PC-3 (cell line): ENCODE results near the gene NPTX1. TPM values are rescaled to one million over a fixed set of nuclear protein-coding genes. Genes with fewer than 3 reads are reported as not detected.
A peak's percentile ranks its signal among the peaks of the same experiment; 100 is the strongest.

Source experiments
- ATAC-seq: fragments of 200-7000 bp; cut with Tn5 transposase; 2 replicates; pipeline ENCODE4 v1.9.1; 2020; ENCODE audit warnings: mild to moderate bottlenecking, moderate library complexity
- BruUV-seq: library from RNA; stranded (reverse); fragments of 400-500 nt; replicated peaks from 2 replicates; lab custom pipeline; 2021; lab: Mats Ljungman, UMichigan
- CTCF ChIA-PET: fragments of 300-600 bp; sonication (Branson Sonifier 250); formaldehyde crosslinking; loops from one replicate; lab custom pipeline; 2022; ENCODE audit warnings: antibody characterized with exemption; lab: Charles Lee
- POLR2A ChIA-PET: fragments of 300-600 bp; sonication (Branson Sonifier 250); formaldehyde crosslinking; loops from one replicate; lab custom pipeline; 2022; ENCODE audit warnings: antibody characterized with exemption; ENCODE audit not compliant: unreplicated experiment; lab: Charles Lee
- DNase-seq: peaks from one replicate; pipeline ENCODE4 v3.0.0-alpha.2; 2015
- H2AFZ ChIP-seq: fragments of 300-600 bp; sonication (generic); 2 replicates; pipeline ENCODE4 v1.6.0; 2016; ENCODE audit warnings: antibody characterized with exemption, low read length
- H3F3A ChIP-seq: fragments of 300-600 bp; sonication (generic); one replicate; pipeline ENCODE4 v1.6.0; 2017; ENCODE audit warnings: antibody characterized with exemption, low read length, control low read depth, mild to moderate bottlenecking; ENCODE audit not compliant: unreplicated experiment
- H3K27ac ChIP-seq: fragments of 300-600 bp; sonication (generic); 2 replicates; pipeline ENCODE4 v1.5.1; 2016; ENCODE audit warnings: mild to moderate bottlenecking, low read length
- H3K27me3 ChIP-seq: fragments of 300-600 bp; sonication (generic); 2 replicates; pipeline ENCODE4 v1.6.1; 2016; ENCODE audit warnings: low read length, mixed read lengths
- H3K36me3 ChIP-seq: fragments of 300-600 bp; sonication (generic); 2 replicates; pipeline ENCODE4 v1.6.1; 2016; ENCODE audit warnings: low read depth, mixed run types, low read length, mixed read lengths
- H3K4me1 ChIP-seq: fragments of 300-600 bp; sonication (generic); 2 replicates; pipeline ENCODE4 v1.5.1; 2016; ENCODE audit warnings: low read length; ENCODE audit not compliant: insufficient read depth
- H3K4me2 ChIP-seq: fragments of 300-600 bp; sonication (generic); 2 replicates; pipeline ENCODE4 v1.6.0; 2016; ENCODE audit warnings: low read length
- H3K4me3 ChIP-seq: fragments of 300-600 bp; sonication (generic); 2 replicates; pipeline ENCODE4 v1.5.1; 2016; ENCODE audit warnings: mild to moderate bottlenecking, low read length, mixed read lengths
- H3K79me2 ChIP-seq: fragments of 300-600 bp; sonication (generic); 2 replicates; pipeline ENCODE4 v1.6.1; 2017; ENCODE audit warnings: low read length, mixed read lengths
- H3K9ac ChIP-seq: fragments of 300-600 bp; sonication (generic); 2 replicates; pipeline ENCODE4 v1.6.0; 2016; ENCODE audit warnings: mild to moderate bottlenecking, low read length
- H3K9me2 ChIP-seq: fragments of 300-600 bp; sonication (generic); replicated peaks from 2 replicates; pipeline ENCODE4 v1.6.1; 2016; ENCODE audit warnings: mixed run types, low read length, mixed read lengths
- H3K9me3 ChIP-seq: fragments of 300-600 bp; sonication (generic); 2 replicates; pipeline ENCODE4 v1.6.1; 2016; ENCODE audit warnings: low read length, mixed read lengths
- H4K20me1 ChIP-seq: fragments of 300-600 bp; sonication (generic); 2 replicates; pipeline ENCODE4 v1.6.1; 2016; ENCODE audit warnings: low read length, mixed read lengths
- EZH2 ChIP-seq: fragments of 300-600 bp; sonication (generic); IDR thresholded peaks from one replicate; pipeline ENCODE4 v1.6.1; 2017; ENCODE audit warnings: antibody characterized with exemption, mild to moderate bottlenecking, low read length; ENCODE audit not compliant: unreplicated experiment
- EZH2phosphoT487 ChIP-seq: fragments of 300-600 bp; sonication (generic); IDR thresholded peaks from 2 replicates; pipeline ENCODE4 v1.6.1; 2018; ENCODE audit warnings: mild to moderate bottlenecking, antibody characterized with exemption, low read length, borderline replicate concordance
- intact Hi-C: fragments of 100-400 bp; cut with micrococcal nuclease; formaldehyde crosslinking; loops from 2 replicates; pipeline ENCODE4 v1.9.0; 2023
- total RNA-seq: library from RNA; depleted of rRNA; stranded (reverse); fragments of >200 nt; gene quantifications from 2 replicates; pipeline ENCODE4 v1.2.3, GENCODE V29; 2014
- TF ChIP-seq, protein P1 (sequence below): fragments of 300-600 bp; sonication (generic); conservative IDR thresholded peaks from 2 replicates; pipeline ENCODE4 v1.5.1; 2017; ENCODE audit warnings: antibody characterized with exemption, low read depth, mild to moderate bottlenecking, low read length

Gene NPTX1
- total RNA-seq, 1 experiment from 2014 or later = 0.55 TPM

DNA sequence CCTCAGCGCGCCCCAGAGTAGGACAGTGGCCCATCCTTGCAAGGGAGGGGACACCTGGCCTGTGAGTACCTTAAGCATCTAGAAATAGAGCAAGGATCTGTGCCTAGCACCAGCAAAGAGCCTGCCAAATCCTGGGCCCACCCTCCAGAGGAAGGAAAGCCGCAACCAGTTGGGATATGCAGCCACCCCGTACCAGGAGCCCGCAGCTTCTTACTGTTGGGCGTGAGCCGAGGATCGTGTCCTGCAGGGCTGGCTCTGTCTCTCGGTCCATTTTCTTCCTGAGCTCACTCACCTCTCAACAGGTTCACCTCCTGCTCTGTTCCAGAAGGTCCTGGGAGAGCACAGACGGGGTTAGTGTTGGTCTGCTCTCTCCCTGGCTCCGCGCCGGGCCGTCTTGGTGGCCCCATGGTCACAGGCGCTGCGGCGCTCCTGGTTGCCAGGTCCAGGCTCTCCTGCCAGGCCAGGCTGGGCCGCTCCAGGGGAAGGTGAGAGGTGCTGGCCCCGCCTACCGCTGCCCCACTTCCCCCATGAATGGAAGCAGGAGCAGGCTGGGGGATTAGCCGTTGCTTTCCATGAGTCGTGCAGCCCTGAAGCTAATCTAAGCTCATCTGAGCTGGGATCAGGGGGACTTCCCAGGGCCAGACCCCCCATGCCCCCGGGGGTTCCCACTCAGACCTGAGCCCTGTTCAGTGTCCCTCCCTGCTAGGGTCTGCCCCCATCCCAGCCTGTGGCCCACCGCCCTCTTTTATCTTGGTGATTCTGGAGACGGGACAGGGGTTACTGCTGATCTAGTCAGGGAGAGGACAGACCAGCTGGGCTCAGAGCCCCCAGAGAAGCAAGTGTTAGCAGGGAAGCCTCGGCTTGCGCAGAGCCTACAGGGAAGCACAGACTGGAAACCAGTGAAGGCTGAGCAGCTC lies 48.8 kb downstream of the NPTX1 start:
- Histone ChIP-seq H2AFZ (no peak overlapping the region), H3F3A (no peaks in the 10 kb centered on the region), H3K9ac (no peak overlapping the region), H3K79me2 (no peaks in the 10 kb centered on the region), H3K4me3 (no peak overlapping the region), H3K4me1 (no peaks in the 10 kb centered on the region; the same call in 1 of the 2 replicates), H3K27me3 (no peaks in the 10 kb centered on the region), H4K20me1 (no peaks in the 10 kb centered on the region), H3K9me2 (no peaks in the 10 kb centered on the region), H3K4me2 (no peak overlapping the region), H3K27ac (no peak overlapping the region), H3K36me3 (no peaks in the 10 kb centered on the region), H3K9me3 (no peaks in the 10 kb centered on the region)
- CTCF ChIA-PET = interaction anchor here (0.5 to 1.0 kb wide), 6 partner anchors 47 to 413 kb away, joined by 3 to 8 read pairs (median 4); no protein-coding TSS in a partner anchor
- TF ChIP-seq, protein P1, sequence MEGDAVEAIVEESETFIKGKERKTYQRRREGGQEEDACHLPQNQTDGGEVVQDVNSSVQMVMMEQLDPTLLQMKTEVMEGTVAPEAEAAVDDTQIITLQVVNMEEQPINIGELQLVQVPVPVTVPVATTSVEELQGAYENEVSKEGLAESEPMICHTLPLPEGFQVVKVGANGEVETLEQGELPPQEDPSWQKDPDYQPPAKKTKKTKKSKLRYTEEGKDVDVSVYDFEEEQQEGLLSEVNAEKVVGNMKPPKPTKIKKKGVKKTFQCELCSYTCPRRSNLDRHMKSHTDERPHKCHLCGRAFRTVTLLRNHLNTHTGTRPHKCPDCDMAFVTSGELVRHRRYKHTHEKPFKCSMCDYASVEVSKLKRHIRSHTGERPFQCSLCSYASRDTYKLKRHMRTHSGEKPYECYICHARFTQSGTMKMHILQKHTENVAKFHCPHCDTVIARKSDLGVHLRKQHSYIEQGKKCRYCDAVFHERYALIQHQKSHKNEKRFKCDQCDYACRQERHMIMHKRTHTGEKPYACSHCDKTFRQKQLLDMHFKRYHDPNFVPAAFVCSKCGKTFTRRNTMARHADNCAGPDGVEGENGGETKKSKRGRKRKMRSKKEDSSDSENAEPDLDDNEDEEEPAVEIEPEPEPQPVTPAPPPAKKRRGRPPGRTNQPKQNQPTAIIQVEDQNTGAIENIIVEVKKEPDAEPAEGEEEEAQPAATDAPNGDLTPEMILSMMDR = no peak
- no peak for TF ChIP-seq EZH2
- TF ChIP-seq EZH2phosphoT487 = no peak
- intact Hi-C loops = loop anchor here (1.0 to 5.0 kb wide), 2 partner anchors 148 to 545 kb away; no protein-coding TSS in a partner anchor
- ATAC-seq (no peak), DNase-seq (no peak)
- BruUV-seq = no TSS peak
- POLR2A ChIA-PET = interaction anchor here (0.5 kb wide), 1 partner anchor 196 kb away, joined by 3 read pairs; no protein-coding TSS in a partner anchor

- H3F3A ChIP-seq = no peaks in the 10 kb centered on the region
- no peak overlapping the region for H3K4me3 ChIP-seq
- ATAC-seq (peak; percentile 86), DNase-seq (peak; percentile 82)
- no peaks in the 10 kb centered on the region for H3K79me2 ChIP-seq
- intact Hi-C loops = loop anchor here (1.0 to 5.0 kb wide), 2 partner anchors 149 to 546 kb away; no protein-coding TSS in a partner anchor
- no peaks in the 10 kb centered on the region for H3K9me3 ChIP-seq
- no peaks in the 10 kb centered on the region for H4K20me1 ChIP-seq
- no peak overlapping the region for H2AFZ ChIP-seq
- no peaks in the 10 kb centered on the region for H3K27me3 ChIP-seq
- no peaks in the 10 kb centered on the region for H3K9me2 ChIP-seq
- H3K4me2 ChIP-seq = no peak overlapping the region
- POLR2A ChIA-PET = interaction anchor here (0.5 kb wide), 1 partner anchor 197 kb away, joined by 3 read pairs; no protein-coding TSS in a partner anchor
- H3K27ac ChIP-seq = no peak overlapping the region
- H3K4me1 ChIP-seq = no peaks in the 10 kb centered on the region; the same call in 1 of the 2 replicates
- BruUV-seq = no TSS peak
- H3K36me3 ChIP-seq = no peaks in the 10 kb centered on the region
- CTCF ChIA-PET = interaction anchor here (0.5 to 1.0 kb wide), 6 partner anchors 48 to 414 kb away, joined by 3 to 8 read pairs (median 4); no protein-coding TSS in a partner anchor
- H3K9ac ChIP-seq = no peak overlapping the region
- TF ChIP-seq EZH2phosphoT487 = no peak
- TF ChIP-seq, protein P1 = peak; percentile 99
Measured at GRCh38 chr17:80426671-80427326, 49.6 kb downstream of the NPTX1 start.
